GM18507 (cell line): ENCODE measurements around the gene RFPL1.
A peak's percentile ranks its signal among the peaks of the same experiment; 100 is the strongest.
"Not testable (repeated sequence)": the region's sequence is repeated elsewhere in the genome, so short reads cannot be mapped to it uniquely, and the experiment has no call there.

ENCODE experiments used
- DNase-seq: peaks from one replicate; pipeline ENCODE4 v3.0.0; 2011; ENCODE audit warnings: low read depth; ENCODE audit not compliant: insufficient read length; ENCODE audit errors: extremely low spot score
- FAIRE-seq: peaks from 2 replicates; lab custom pipeline; 2011; peaks lifted over from hg19 to GRCh38; lab: Jason Lieb, UNC

The RFPL1 gene

GRCh38 chr22:29473001-29473400 lies 34.6 kb downstream of the RFPL1 start:
- FAIRE-seq: no peak
- DNase-seq: no peak

GRCh38 chr22:29475550-29475949 lies 37.2 kb downstream of the RFPL1 start:
- peak; percentile 59 for FAIRE-seq
- DNase-seq: peak; percentile 32

- DNase-seq: no peak
These were observed 37.7 kb downstream of the RFPL1 start for GRCh38 chr22:29476116-29476515.

GRCh38 chr22:29477723-29478318 lies 39.4 kb downstream of the RFPL1 start:
- no peak for DNase-seq

More at GRCh38 chr22:29476116-29476515, 37.7 kb downstream of the RFPL1 start:
- no peak for FAIRE-seq

GRCh38 chr22:29478326-29479276 lies 40.2 kb downstream of the RFPL1 start:
- FAIRE-seq: no peak
- DNase-seq: no peak

More at GRCh38 chr22:29477723-29478318, 39.4 kb downstream of the RFPL1 start:
- FAIRE-seq: no peak

- FAIRE-seq (no peak), DNase-seq (no peak)
These were observed 41.3 kb downstream of the RFPL1 start, which contains the start of gene NEFH for GRCh38 chr22:29479417-29480261. Gene NEFH, plus strand, starts transcription at chr22:29480218. Its CDS starts 45 bp downstream, at chr22:29480263.

- FAIRE-seq (no peak), DNase-seq (no peak)
These were observed 41.8 kb downstream of the RFPL1 start for GRCh38 chr22:29480262-29480511.

GRCh38 chr22:29480512-29481264 lies 42.3 kb downstream of the RFPL1 start:
- DNase-seq (no peak), FAIRE-seq (no peak)

GRCh38 chr22:29481265-29482000 lies 43.0 kb downstream of the RFPL1 start:
- DNase-seq (no peak), FAIRE-seq (no peak)

GRCh38 chr22:29482253-29482652 lies 43.9 kb downstream of the RFPL1 start:
- no peak for DNase-seq
- no peak for FAIRE-seq

GRCh38 chr22:29482726-29483125 lies 44.3 kb downstream of the RFPL1 start:
- DNase-seq (no peak), FAIRE-seq (no peak)

GRCh38 chr22:29483254-29483653 lies 44.9 kb downstream of the RFPL1 start:
- FAIRE-seq (no peak), DNase-seq (no peak)

- no peak for FAIRE-seq
- DNase-seq: no peak
These were observed 46.3 kb downstream of the RFPL1 start for GRCh38 chr22:29484642-29485041.

- FAIRE-seq (no peak), DNase-seq (no peak)
These were observed 47.1 kb downstream of the RFPL1 start for GRCh38 chr22:29485448-29485847.

- FAIRE-seq: no peak
- DNase-seq: no peak
These were observed 49.1 kb downstream of the RFPL1 start for GRCh38 chr22:29487426-29487986.

GRCh38 chr22:29489127-29489780 lies 50.9 kb downstream of the RFPL1 start:
- not testable (repeated sequence) for DNase-seq
- FAIRE-seq: peak; percentile 51

- FAIRE-seq (no peak), DNase-seq (no peak)
These were observed 52.6 kb downstream of the RFPL1 start for GRCh38 chr22:29491012-29491411.
